HG03175 (cell line): ENCODE measurements around the gene NEK7.
"Not testable (repeated sequence)": the region's sequence is repeated elsewhere in the genome, so short reads cannot be mapped to it uniquely, and the experiment has no call there.

ENCODE experiments used
- ATAC-seq: cut with Tn5 transposase; IDR thresholded peaks from one replicate; pipeline ENCODE4 v1.9.1; 2021; ENCODE audit warnings: mild to moderate bottlenecking, moderate library complexity; ENCODE audit not compliant: unreplicated experiment

Gene NEK7

GRCh38 chr1:198167436-198167934, 10.7 kb downstream of the NEK7 start:
- peak; percentile 76 for ATAC-seq

- ATAC-seq, result no peak
Measured at GRCh38 chr1:198168227-198168626, 11.4 kb downstream of the NEK7 start.

GRCh38 chr1:198169672-198170071, 12.9 kb downstream of the NEK7 start:
- ATAC-seq, result no peak

- ATAC-seq, result no peak
Measured at GRCh38 chr1:198171667-198172540, 15.1 kb downstream of the NEK7 start.

GRCh38 chr1:198173832-198174231, 17.0 kb downstream of the NEK7 start:
- ATAC-seq, result no peak

- ATAC-seq, result peak; percentile 71
Measured at GRCh38 chr1:198174297-198174696, 17.5 kb downstream of the NEK7 start.

GRCh38 chr1:198175423-198176170, 18.8 kb downstream of the NEK7 start:
- peak; percentile 56 for ATAC-seq

- no peak for ATAC-seq
Measured at GRCh38 chr1:198176179-198176578, 19.4 kb downstream of the NEK7 start.

- no peak for ATAC-seq
Measured at GRCh38 chr1:198177546-198177945, 20.7 kb downstream of the NEK7 start.

- ATAC-seq, result no peak
Measured at GRCh38 chr1:198178615-198179014, 21.8 kb downstream of the NEK7 start.

GRCh38 chr1:198179556-198179981, 22.8 kb downstream of the NEK7 start:
- no peak for ATAC-seq

- no peak for ATAC-seq
Measured at GRCh38 chr1:198183605-198184004, 26.8 kb downstream of the NEK7 start.

- no peak for ATAC-seq
Measured at GRCh38 chr1:198184516-198184915, 27.7 kb downstream of the NEK7 start.

GRCh38 chr1:198185146-198185545, 28.3 kb downstream of the NEK7 start:
- no peak for ATAC-seq

- ATAC-seq, result peak; percentile 65
Measured at GRCh38 chr1:198185759-198186158, 29.0 kb downstream of the NEK7 start.

- no peak for ATAC-seq
Measured at GRCh38 chr1:198186916-198187580, 30.2 kb downstream of the NEK7 start.

- ATAC-seq, result peak; percentile 40
Measured at GRCh38 chr1:198187973-198188588, 31.3 kb downstream of the NEK7 start.

- no peak for ATAC-seq
Measured at GRCh38 chr1:198191117-198191516, 34.3 kb downstream of the NEK7 start.

GRCh38 chr1:198193871-198194270, 37.1 kb downstream of the NEK7 start:
- not testable (repeated sequence) for ATAC-seq

GRCh38 chr1:198196630-198197029, 39.8 kb downstream of the NEK7 start:
- ATAC-seq, result no peak

GRCh38 chr1:198197285-198197684, 40.5 kb downstream of the NEK7 start:
- no peak for ATAC-seq
